K562 (cell line): ENCODE data around the gene OR9G4. TPM values are rescaled to one million over a fixed set of nuclear protein-coding genes. Genes with fewer than 3 reads are reported as not detected.

Experiments
- ATAC-seq: fragments of 200-7000 bp; cut with Tn5 transposase; 3 replicates; pipeline ENCODE4 v1.9.1; 2020; ENCODE audit warnings: moderate library complexity
- BruUV-seq: library from RNA; stranded (reverse); fragments of 400-500 nt; replicated peaks from 2 replicates; lab custom pipeline; 2021; lab: Mats Ljungman, UMichigan
- CTCF ChIA-PET: fragments of 300-600 bp; formaldehyde crosslinking; extraction: SDS; loops from one replicate; lab custom pipeline; 2021; ENCODE audit warnings: low intra/inter-chr PET ratio; lab: Yijun Ruan, JAX
- POLR2A ChIA-PET: fragments of 300-600, 350-650 bp; sonication (Branson Sonifier 250); formaldehyde crosslinking; extraction: SDS; loops from one replicate; lab custom pipeline; 2021; ENCODE audit warnings: antibody characterized with exemption, inconsistent platforms; lab: Yijun Ruan, JAX
- DNase-seq, 4 experiments: peaks; one replicate each; pipeline versions ENCODE4 v3.0.0 to v3.0.0-alpha.2; 2011 to 2018; ENCODE audit warnings: low spot score in 3 of 4, mixed read lengths in 3 of 4; ENCODE audit errors: extremely low read depth in 1 of 4
- FAIRE-seq: peaks from 2 replicates; lab custom pipeline; 2011; peaks lifted over from hg19 to GRCh38; lab: Jason Lieb, UNC
- H2AFZ ChIP-seq: 2 replicates; pipeline ENCODE4 v1.6.0; 2011; ENCODE audit warnings: low read depth, low read length, control low read depth, inconsistent platforms
- H3K27ac ChIP-seq: fragments of 200-600 bp; 3 replicates; pipeline ENCODE4 v1.8.0; 2011; ENCODE audit warnings: low read depth, mild to moderate bottlenecking, control low read depth, inconsistent platforms, low read length, moderate library complexity, mixed read lengths; ENCODE audit errors: extremely low read depth
- H3K27me3 ChIP-seq, 2 experiments: fragments of 300-600 bp in 1 of 2; 2 replicates in 1 of 2; 3 replicates in 1 of 2; pipeline versions ENCODE4 v1.6.0 to v1.8.0; 2011; ENCODE audit warnings: inconsistent platforms in 2 of 2, low read length in 2 of 2, mild to moderate bottlenecking in 1 of 2, mixed read lengths in 1 of 2, moderate library complexity in 1 of 2; ENCODE audit not compliant: control insufficient read depth in 2 of 2, insufficient read depth in 2 of 2
- H3K36me3 ChIP-seq: fragments of 300-600 bp; 3 replicates; pipeline ENCODE4 v1.8.0; 2011; ENCODE audit warnings: mild to moderate bottlenecking, low read length, inconsistent platforms; ENCODE audit not compliant: control insufficient read depth, insufficient read depth
- H3K4me1 ChIP-seq, 2 experiments: fragments of 200-600 bp in 1 of 2; replicated peaks in 1 of 2; 2 replicates in 1 of 2; 3 replicates in 1 of 2; pipeline versions ENCODE4 v1.5.1 to v1.8.0; 2011; ENCODE audit warnings: inconsistent platforms in 2 of 2, low read length in 2 of 2, mild to moderate bottlenecking in 1 of 2, mixed read lengths in 1 of 2, moderate library complexity in 1 of 2; ENCODE audit not compliant: control insufficient read depth in 2 of 2, insufficient read depth in 2 of 2
- H3K4me2 ChIP-seq: 2 replicates; pipeline ENCODE4 v1.6.1; 2011; ENCODE audit warnings: low read length, control low read depth, inconsistent platforms, mixed read lengths; ENCODE audit not compliant: insufficient read depth
- H3K4me3 ChIP-seq: fragments of 200-600 bp; sonication (generic), shearing (Covaris generic); 2 replicates; pipeline ENCODE4 v1.5.1; 2016; ENCODE audit warnings: control low read depth, inconsistent platforms
- H3K79me2 ChIP-seq: fragments of 200-600 bp; 3 replicates; pipeline ENCODE4 v1.8.0; 2011; ENCODE audit warnings: low read length, inconsistent platforms; ENCODE audit not compliant: control insufficient read depth, insufficient read depth
- H3K9ac ChIP-seq, 2 experiments: 2 replicates each; pipeline versions ENCODE4 v1.6.0 to v1.6.1; 2011; ENCODE audit warnings: low read depth in 2 of 2, low read length in 2 of 2, control low read depth in 1 of 2, inconsistent platforms in 1 of 2, mild to moderate bottlenecking in 1 of 2, mixed read lengths in 1 of 2; ENCODE audit not compliant: insufficient read depth in 1 of 2
- H3K9me1 ChIP-seq: one replicate; pipeline ENCODE4 v1.6.0; 2011; ENCODE audit warnings: inconsistent platforms, mild to moderate bottlenecking, low read length, moderate library complexity; ENCODE audit not compliant: control insufficient read depth, insufficient read depth
- H3K9me3 ChIP-seq: replicated peaks from 2 replicates; pipeline ENCODE4 v1.5.1; 2011; ENCODE audit warnings: low read depth, low read length, inconsistent platforms; ENCODE audit not compliant: control insufficient read depth, insufficient read depth
- H4K20me1 ChIP-seq: replicated peaks from 2 replicates; pipeline ENCODE4 v1.6.1; 2011; ENCODE audit warnings: low read length, inconsistent platforms, mixed read lengths; ENCODE audit not compliant: control insufficient read depth, insufficient read depth
- C11orf30 ChIP-seq: fragments of 450-650 bp; IDR thresholded peaks from 2 replicates; pipeline ENCODE4 v1.6.1; 2016; ENCODE audit warnings: low read depth, mild to moderate bottlenecking
- HMG20A ChIP-seq: fragments of 450-650 bp; formaldehyde crosslinking; conservative IDR thresholded peaks from 2 replicates; pipeline ENCODE4 v1.4.0; 2020; ENCODE audit warnings: mild to moderate bottlenecking, mixed read lengths
- JUNB ChIP-seq: fragments of 450-650 bp; formaldehyde crosslinking; conservative IDR thresholded peaks from 2 replicates; pipeline ENCODE4 v1.4.0; 2020; ENCODE audit warnings: mild to moderate bottlenecking
- SIN3B ChIP-seq: fragments of 450-650 bp; IDR thresholded peaks from 2 replicates; pipeline ENCODE4 v1.6.1; 2017; ENCODE audit warnings: low read depth, mild to moderate bottlenecking, moderate library complexity
- SMC3 ChIP-seq: conservative IDR thresholded peaks from 2 replicates; pipeline ENCODE4 v1.6.1; 2011; ENCODE audit warnings: low read depth, low read length, improper control_type of control experiment; ENCODE audit not compliant: insufficient read depth
- TAF9B ChIP-seq: fragments of 450-650 bp; IDR thresholded peaks from 2 replicates; pipeline ENCODE4 v1.6.1; 2018; ENCODE audit warnings: mild to moderate bottlenecking; ENCODE audit not compliant: partially characterized antibody
- ZBTB1 ChIP-seq: sonication (generic); formaldehyde crosslinking; IDR thresholded peaks from 2 replicates; pipeline ENCODE4 v1.8.1; 2023; ENCODE audit warnings: missing genetic modification reagents, low read depth, mild to moderate bottlenecking, borderline replicate concordance
- ZNF212 ChIP-seq: fragments of 450-650 bp; formaldehyde crosslinking; IDR thresholded peaks from 2 replicates; pipeline ENCODE4 v1.4.0; 2020; ENCODE audit warnings: mild to moderate bottlenecking
- ZNF398 ChIP-seq: fragments of 250-450 bp; sonication (Bioruptor Pico); IDR thresholded peaks from 2 replicates; pipeline ENCODE4 v1.8.0; 2021; ENCODE audit warnings: moderate library complexity, mild to moderate bottlenecking, inconsistent platforms
- WGBS: fragments of 100-300 bp; shearing (Covaris generic); methylation state at CpG from one replicate; pipeline ENCODE4 v1.1.6; 2016; ENCODE audit warnings: low coverage, mixed read lengths; ENCODE audit not compliant: insufficient coverage; ENCODE audit errors: missing lambda C conversion rate; 5-methylcytosine and 5-hydroxymethylcytosine counted together
- in situ Hi-C: fragments of 300-500 bp; cut with MboI; formaldehyde crosslinking; loops from 4 replicates; pipeline ENCODE4 v1.15.0; 2018; ENCODE audit warnings: inconsistent platforms, mixed read lengths
- intact Hi-C: fragments of 100-400 bp; cut with micrococcal nuclease; formaldehyde crosslinking; loops from 2 replicates; pipeline ENCODE4 v1.14.2; 2022
- polyA plus RNA-seq, 8 experiments: library from polyadenylated mRNA; depleted of rRNA in 4 of 8; stranded (reverse) in 5 of 8; unstranded in 3 of 8; fragments of >200 nt; fragmentation: Nextera tagmentation in 2 of 8; fragmentation: Illumina TruSeq in 1 of 8; extraction: Ambion mirVana in 2 of 8; extraction: Trizol in 1 of 8; gene quantifications; 2 replicates each; pipeline versions ENCODE4 v1.2.1 to v1.2.3, GENCODE V29; 2011 to 2014; ENCODE audit warnings: inconsistent platforms in 1 of 8, missing spikeins in 1 of 8
- total RNA-seq, 7 experiments: library from RNA; depleted of rRNA in 6 of 7; stranded (reverse); fragments of >200 nt in 6 of 7; fragmentation: Illumina TruSeq in 2 of 7; extraction: Trizol in 2 of 7; gene quantifications; 2 replicates each; pipeline versions ENCODE4 v1.2.1 to v1.2.3, GENCODE V29; 2011 to 2021; ENCODE audit warnings: low replicate concordance in 1 of 7
- TF ChIP-seq, protein P1 (sequence below), 2 experiments: fragments of 200-800 bp in 1 of 2; sonication (Bioruptor generic) in 1 of 2; sonication (generic) in 1 of 2; formaldehyde crosslinking in 1 of 2; IDR thresholded peaks in 1 of 2; conservative IDR thresholded peaks in 1 of 2; 2 replicates each; pipeline versions ENCODE4 v1.5.0 to v1.6.1; 2016 to 2020; ENCODE audit warnings: missing compliant biosample characterization in 1 of 2, missing genetic modification characterization in 1 of 2, missing genetic modification reagents in 1 of 2
- TF ChIP-seq, protein P2 (sequence below): fragments of 150-350 bp; IDR thresholded peaks from 2 replicates; pipeline ENCODE4 v1.6.1; 2014; ENCODE audit warnings: low read depth, mild to moderate bottlenecking, low read length, borderline replicate concordance
- TF ChIP-seq, protein P3 (sequence below), 2 experiments: IDR thresholded peaks in 1 of 2; conservative IDR thresholded peaks in 1 of 2; 2 replicates each; pipeline ENCODE4 v1.6.1; 2016; ENCODE audit warnings: low read depth in 2 of 2, mild to moderate bottlenecking in 1 of 2, missing compliant biosample characterization in 1 of 2, missing genetic modification characterization in 1 of 2, moderate library complexity in 1 of 2

Gene OR9G4
- total and polyA plus RNA-seq, 9 of the 15 experiments (the other 6 are each of a cell fraction or from before 2014, with no cell fraction given), result not detected

GRCh38 chr11:56750190-56750589 is 1.7 kb upstream of the OR9G4 start:
- Histone ChIP-seq H3K4me2 (no peak overlapping the region), H3K79me2 (no peaks in the 10 kb centered on the region), H2AFZ (no peak overlapping the region), H3K36me3 (no peaks in the 10 kb centered on the region), H3K27ac (no peak overlapping the region), H3K4me1 (no peaks in the 10 kb centered on the region), H3K9me1 (no peaks in the 10 kb centered on the region), H3K9ac (no peak overlapping the region), H3K4me3 (no peak overlapping the region), H4K20me1 (no peaks in the 10 kb centered on the region), H3K9me3 (no peaks in the 10 kb centered on the region; the same call in 1 of the 2 replicates), H3K27me3 (no peaks in the 10 kb centered on the region)
- FAIRE-seq (no peak), ATAC-seq (no peak), DNase-seq (no peak)
- intact Hi-C loops, result no loop called here
- ChIA-PET POLR2A (no interaction called here), CTCF (no interaction called here)
- in situ Hi-C loops, result no loop called here
- WGBS, result 0% methylated on average over 5 of the region's 5 CpGs
- no TSS peak for BruUV-seq
- TF ChIP-seq, protein P1, sequence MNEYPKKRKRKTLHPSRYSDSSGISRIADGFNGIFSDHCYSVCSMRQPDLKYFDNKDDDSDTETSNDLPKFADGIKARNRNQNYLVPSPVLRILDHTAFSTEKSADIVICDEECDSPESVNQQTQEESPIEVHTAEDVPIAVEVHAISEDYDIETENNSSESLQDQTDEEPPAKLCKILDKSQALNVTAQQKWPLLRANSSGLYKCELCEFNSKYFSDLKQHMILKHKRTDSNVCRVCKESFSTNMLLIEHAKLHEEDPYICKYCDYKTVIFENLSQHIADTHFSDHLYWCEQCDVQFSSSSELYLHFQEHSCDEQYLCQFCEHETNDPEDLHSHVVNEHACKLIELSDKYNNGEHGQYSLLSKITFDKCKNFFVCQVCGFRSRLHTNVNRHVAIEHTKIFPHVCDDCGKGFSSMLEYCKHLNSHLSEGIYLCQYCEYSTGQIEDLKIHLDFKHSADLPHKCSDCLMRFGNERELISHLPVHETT (CRISPR knock-in tag; conservative IDR thresholded peaks at IDR 0.05 in 1 of 2, IDR thresholded peaks at IDR 0.05 in 1 of 2), result no peak
- TF ChIP-seq ZNF212 (CRISPR knock-in tag), result no peak
- no peak for TF ChIP-seq ZBTB1 (CRISPR knock-in tag)
- no peak for TF ChIP-seq JUNB (CRISPR knock-in tag)
- no peak for TF ChIP-seq C11orf30
- TF ChIP-seq ZNF398, result no peak
- TF ChIP-seq, protein P2, sequence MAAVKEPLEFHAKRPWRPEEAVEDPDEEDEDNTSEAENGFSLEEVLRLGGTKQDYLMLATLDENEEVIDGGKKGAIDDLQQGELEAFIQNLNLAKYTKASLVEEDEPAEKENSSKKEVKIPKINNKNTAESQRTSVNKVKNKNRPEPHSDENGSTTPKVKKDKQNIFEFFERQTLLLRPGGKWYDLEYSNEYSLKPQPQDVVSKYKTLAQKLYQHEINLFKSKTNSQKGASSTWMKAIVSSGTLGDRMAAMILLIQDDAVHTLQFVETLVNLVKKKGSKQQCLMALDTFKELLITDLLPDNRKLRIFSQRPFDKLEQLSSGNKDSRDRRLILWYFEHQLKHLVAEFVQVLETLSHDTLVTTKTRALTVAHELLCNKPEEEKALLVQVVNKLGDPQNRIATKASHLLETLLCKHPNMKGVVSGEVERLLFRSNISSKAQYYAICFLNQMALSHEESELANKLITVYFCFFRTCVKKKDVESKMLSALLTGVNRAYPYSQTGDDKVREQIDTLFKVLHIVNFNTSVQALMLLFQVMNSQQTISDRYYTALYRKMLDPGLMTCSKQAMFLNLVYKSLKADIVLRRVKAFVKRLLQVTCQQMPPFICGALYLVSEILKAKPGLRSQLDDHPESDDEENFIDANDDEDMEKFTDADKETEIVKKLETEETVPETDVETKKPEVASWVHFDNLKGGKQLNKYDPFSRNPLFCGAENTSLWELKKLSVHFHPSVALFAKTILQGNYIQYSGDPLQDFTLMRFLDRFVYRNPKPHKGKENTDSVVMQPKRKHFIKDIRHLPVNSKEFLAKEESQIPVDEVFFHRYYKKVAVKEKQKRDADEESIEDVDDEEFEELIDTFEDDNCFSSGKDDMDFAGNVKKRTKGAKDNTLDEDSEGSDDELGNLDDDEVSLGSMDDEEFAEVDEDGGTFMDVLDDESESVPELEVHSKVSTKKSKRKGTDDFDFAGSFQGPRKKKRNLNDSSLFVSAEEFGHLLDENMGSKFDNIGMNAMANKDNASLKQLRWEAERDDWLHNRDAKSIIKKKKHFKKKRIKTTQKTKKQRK, result no peak
- TF ChIP-seq HMG20A (CRISPR knock-in tag), result no peak
- TF ChIP-seq, protein P3, sequence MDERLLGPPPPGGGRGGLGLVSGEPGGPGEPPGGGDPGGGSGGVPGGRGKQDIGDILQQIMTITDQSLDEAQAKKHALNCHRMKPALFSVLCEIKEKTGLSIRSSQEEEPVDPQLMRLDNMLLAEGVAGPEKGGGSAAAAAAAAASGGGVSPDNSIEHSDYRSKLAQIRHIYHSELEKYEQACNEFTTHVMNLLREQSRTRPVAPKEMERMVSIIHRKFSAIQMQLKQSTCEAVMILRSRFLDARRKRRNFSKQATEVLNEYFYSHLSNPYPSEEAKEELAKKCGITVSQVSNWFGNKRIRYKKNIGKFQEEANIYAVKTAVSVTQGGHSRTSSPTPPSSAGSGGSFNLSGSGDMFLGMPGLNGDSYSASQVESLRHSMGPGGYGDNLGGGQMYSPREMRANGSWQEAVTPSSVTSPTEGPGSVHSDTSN (CRISPR knock-in tag; IDR thresholded peaks at IDR 0.05; ENCODE audit: low read depth), result no peak
- TF ChIP-seq, protein P3 (tag; conservative IDR thresholded peaks at IDR 0.05; ENCODE audit: low read depth), result no peak
- TF ChIP-seq SIN3B, result no peak
- no peak for TF ChIP-seq TAF9B
- no peak for TF ChIP-seq SMC3
